ENCODE measurements around the gene FHOD1.

FHOD1 gene

GRCh38 chr16:67223992-67224391 lies 23.3 kb downstream of the FHOD1 start:
- DNase-seq (ENCODE audit: low read depth) = no peak
- H3K4me3 ChIP-seq (ENCODE audit: low read depth, low read length) = no peak overlapping the region
- TF ChIP-seq, protein P1, sequence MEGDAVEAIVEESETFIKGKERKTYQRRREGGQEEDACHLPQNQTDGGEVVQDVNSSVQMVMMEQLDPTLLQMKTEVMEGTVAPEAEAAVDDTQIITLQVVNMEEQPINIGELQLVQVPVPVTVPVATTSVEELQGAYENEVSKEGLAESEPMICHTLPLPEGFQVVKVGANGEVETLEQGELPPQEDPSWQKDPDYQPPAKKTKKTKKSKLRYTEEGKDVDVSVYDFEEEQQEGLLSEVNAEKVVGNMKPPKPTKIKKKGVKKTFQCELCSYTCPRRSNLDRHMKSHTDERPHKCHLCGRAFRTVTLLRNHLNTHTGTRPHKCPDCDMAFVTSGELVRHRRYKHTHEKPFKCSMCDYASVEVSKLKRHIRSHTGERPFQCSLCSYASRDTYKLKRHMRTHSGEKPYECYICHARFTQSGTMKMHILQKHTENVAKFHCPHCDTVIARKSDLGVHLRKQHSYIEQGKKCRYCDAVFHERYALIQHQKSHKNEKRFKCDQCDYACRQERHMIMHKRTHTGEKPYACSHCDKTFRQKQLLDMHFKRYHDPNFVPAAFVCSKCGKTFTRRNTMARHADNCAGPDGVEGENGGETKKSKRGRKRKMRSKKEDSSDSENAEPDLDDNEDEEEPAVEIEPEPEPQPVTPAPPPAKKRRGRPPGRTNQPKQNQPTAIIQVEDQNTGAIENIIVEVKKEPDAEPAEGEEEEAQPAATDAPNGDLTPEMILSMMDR (IDR thresholded peaks at IDR 0.05; ENCODE audit: low read depth, low read length, missing control alignments) = no peak
- in situ Hi-C loops (cut with HindIII; ENCODE audit: low sequenced_read_pairs) = no loop called here

- in situ Hi-C loops (cut with HindIII; ENCODE audit: low sequenced_read_pairs) = no loop called here
- H3K4me3 ChIP-seq (ENCODE audit: low read depth, low read length) = no peak overlapping the region
- TF ChIP-seq, protein P1 (IDR thresholded peaks at IDR 0.05; ENCODE audit: low read depth, low read length, missing control alignments) = no peak
- no peak for DNase-seq (ENCODE audit: low read depth)
These were observed 30.4 kb downstream of the FHOD1 start for GRCh38 chr16:67216612-67217490.

GRCh38 chr16:67215706-67216105 lies 31.6 kb downstream of the FHOD1 start:
- TF ChIP-seq, protein P1 (IDR thresholded peaks at IDR 0.05; ENCODE audit: low read depth, low read length, missing control alignments) = no peak
- no peak overlapping the region for H3K4me3 ChIP-seq (ENCODE audit: low read depth, low read length)
- no peak for DNase-seq (ENCODE audit: low read depth)
- in situ Hi-C loops (cut with HindIII; ENCODE audit: low sequenced_read_pairs) = no loop called here

DNA sequence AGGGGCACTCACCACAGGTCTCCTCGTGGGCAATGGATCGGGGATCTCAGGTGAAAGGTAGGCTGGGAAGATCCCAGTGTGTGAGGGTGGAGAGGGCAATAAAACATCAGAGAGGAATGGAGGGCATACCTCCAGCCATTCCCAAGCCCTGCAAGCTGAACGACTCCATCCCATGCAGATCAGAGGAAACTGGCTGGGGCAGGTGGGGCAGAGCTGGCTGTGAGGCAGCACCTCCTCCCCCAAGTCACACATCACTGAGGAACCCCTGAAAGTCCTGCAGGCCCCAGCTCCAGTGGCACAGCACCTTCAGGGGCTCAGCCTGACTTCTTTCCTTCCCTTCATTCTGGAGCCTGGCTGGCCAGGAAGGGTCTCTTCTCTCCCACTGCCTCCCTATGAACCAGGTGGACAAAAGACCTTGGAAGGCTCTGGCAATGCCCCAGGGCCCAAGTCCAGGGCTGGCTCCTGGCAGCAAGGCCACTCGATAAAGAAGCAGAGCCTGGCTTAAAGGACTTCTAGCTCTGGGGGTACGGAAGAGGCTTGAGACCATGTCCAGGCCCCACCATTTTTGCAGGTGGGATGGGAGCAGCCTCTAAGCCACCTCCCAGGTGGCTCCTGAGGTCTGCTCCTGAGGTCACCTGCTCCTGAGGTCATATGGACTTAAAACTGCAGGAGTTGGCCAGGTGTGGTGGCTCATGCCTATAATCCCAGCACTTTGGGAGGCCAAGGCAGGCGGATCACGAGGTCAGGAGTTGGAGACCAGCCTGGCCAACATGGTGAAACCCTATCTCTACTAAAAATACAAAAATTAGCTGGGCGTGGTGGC lies 33.9 kb downstream of the FHOD1 start:
- DNase-seq (ENCODE audit: low read depth) = no peak
- TF ChIP-seq, protein P1 (IDR thresholded peaks at IDR 0.05; ENCODE audit: low read depth, low read length, missing control alignments) = no peak
- no peak overlapping the region for H3K4me3 ChIP-seq (ENCODE audit: low read depth, low read length)
- in situ Hi-C loops (cut with HindIII; ENCODE audit: low sequenced_read_pairs) = no loop called here

DNA sequence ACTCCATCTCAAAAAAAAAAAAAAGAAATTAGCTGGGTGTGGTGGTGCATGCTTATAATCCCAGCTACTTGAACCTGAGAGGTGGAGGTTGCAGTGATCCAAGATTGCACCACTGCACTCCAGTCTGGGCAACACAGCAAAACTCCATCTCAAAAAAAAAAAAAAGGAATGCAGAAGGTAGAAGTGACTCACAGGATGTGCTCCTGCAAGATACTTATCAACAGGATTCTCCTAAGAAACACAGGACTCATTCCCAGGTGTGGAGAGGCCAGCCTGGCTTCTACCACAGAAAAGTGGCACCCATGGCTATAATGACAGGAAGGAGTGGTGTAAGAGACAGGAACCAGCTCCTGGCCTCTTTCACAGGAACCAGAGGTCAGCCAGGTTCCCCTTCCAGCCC lies 34.5 kb downstream of the FHOD1 start:
- in situ Hi-C loops (cut with HindIII; ENCODE audit: low sequenced_read_pairs) = no loop called here
- TF ChIP-seq, protein P1 (IDR thresholded peaks at IDR 0.05; ENCODE audit: low read depth, low read length, missing control alignments) = no peak
- no peak overlapping the region for H3K4me3 ChIP-seq (ENCODE audit: low read depth, low read length)
- DNase-seq (ENCODE audit: low read depth) = no peak

- no peak for DNase-seq (ENCODE audit: low read depth)
- H3K4me3 ChIP-seq (ENCODE audit: low read depth, low read length) = no peak overlapping the region
- in situ Hi-C loops (cut with HindIII; ENCODE audit: low sequenced_read_pairs) = no loop called here
- TF ChIP-seq, protein P1 (IDR thresholded peaks at IDR 0.05; ENCODE audit: low read depth, low read length, missing control alignments) = no peak
These were observed 35.6 kb downstream of the FHOD1 start for GRCh38 chr16:67211674-67212073.
